ENCODE data around the gene HOXA2.

The HOXA2 gene

GRCh38 chr7:27102581-27103442, at the start of gene HOXA2:
Gene HOXA2 (minus strand): TSS chr7:27102683. CDS start chr7:27102500, 183 bp downstream.
- no peak for DNase-seq

GRCh38 chr7:27151341-27151930, 49.0 kb upstream of the HOXA2 start:
- no peak for DNase-seq

- DNase-seq = peak; percentile 93
Observed at GRCh38 chr7:27150568-27151340, 48.3 kb upstream of the HOXA2 start.

- DNase-seq = no peak
Observed at GRCh38 chr7:27149842-27150567, 47.5 kb upstream of the HOXA2 start.

- DNase-seq = no peak
Observed at GRCh38 chr7:27148756-27149641, 46.5 kb upstream of the HOXA2 start.

- DNase-seq = peak; percentile 64
Observed at GRCh38 chr7:27148031-27148755, 45.7 kb upstream of the HOXA2 start.

GRCh38 chr7:27147199-27148030, 44.9 kb upstream of the HOXA2 start, which contains the start of gene HOXA6:
Gene HOXA6 (minus strand): TSS chr7:27147774. CDS start chr7:27147749, 25 bp downstream.
- DNase-seq = peak; percentile 60

- no peak for DNase-seq
Observed at GRCh38 chr7:27146491-27147198, 44.2 kb upstream of the HOXA2 start.

GRCh38 chr7:27145914-27146412, 43.5 kb upstream of the HOXA2 start:
- DNase-seq = no peak

- DNase-seq = no peak
Observed at GRCh38 chr7:27145165-27145913, 42.9 kb upstream of the HOXA2 start.

GRCh38 chr7:27144781-27145164, 42.3 kb upstream of the HOXA2 start:
- no peak for DNase-seq

- no peak for DNase-seq
Observed at GRCh38 chr7:27143950-27144780, 41.7 kb upstream of the HOXA2 start.

GRCh38 chr7:27143023-27143949, 40.8 kb upstream of the HOXA2 start, which contains the start of gene HOXA5:
Gene HOXA5 (minus strand): TSS chr7:27143681. CDS start chr7:27143607, 74 bp downstream.
- DNase-seq = peak; percentile 84

GRCh38 chr7:27142580-27143022, 40.1 kb upstream of the HOXA2 start:
- no peak for DNase-seq

GRCh38 chr7:27141923-27142579, 39.6 kb upstream of the HOXA2 start:
- no peak for DNase-seq
